Measurements from ENCODE around the gene SMYD5. TPM values are rescaled to one million over a fixed set of nuclear protein-coding genes. Genes with fewer than 3 reads are reported as not detected.
"Not testable (repeated sequence)": the region's sequence is repeated elsewhere in the genome, so short reads cannot be mapped to it uniquely, and the experiment has no call there.

Gene SMYD5
- 10 to 100 TPM; 10.5 to 20.0 (median 16.0) TPM for total RNA-seq
- long read RNA-seq, donor 1, transcript SMYD5-202 (13 exons, 2,593 nt), result major isoform, 10 of 11 reads
- long read RNA-seq, donor 1, partial matches to known transcripts, result 0 of 11 reads
- long read RNA-seq, donor 1, other reads (novel, unspliced or antisense), result 1 of 11 reads
- long read RNA-seq, donor 2, partial matches to known transcripts, result 0 of 2 reads
- long read RNA-seq, donor 2, other reads (novel, unspliced or antisense), result 1 of 2 reads

- Histone ChIP-seq H3K9me3 (no peaks in the 10 kb centered on the region), H3K4me3 (peak within 1 kb of the TSS; percentile 95), H3K4me1 (ENCODE audit: low read depth) (peaks cover 10% of the 10 kb centered on the region), H3K36me3 (ENCODE audit: low read depth) (no peaks in the 10 kb centered on the region)
- intact Hi-C loops (cut with DNase I, micrococcal nuclease), result no loop called here
- DNase-seq, result peak; percentile 91 to 92 (median 92)
- no peak for TF ChIP-seq CTCF (IDR thresholded peaks at IDR 0.05)
- peak; percentile 96 for ATAC-seq
Measured at GRCh38 chr2:73214120-73215035, at the start of gene SMYD5. TSS of gene SMYD5 (plus strand) at chr2:73214245. CDS start at chr2:73214267, 22 bp downstream.

- H3K4me3 ChIP-seq; H3K36me3 ChIP-seq (ENCODE audit: low read depth); H3K4me1 ChIP-seq (ENCODE audit: low read depth); H3K9me3 ChIP-seq; DNase-seq; ATAC-seq; intact Hi-C loops (cut with DNase I, micrococcal nuclease): not testable (repeated sequence)
Measured at GRCh38 chr2:73165978-73166377, 48.1 kb upstream of the SMYD5 start.

- H3K9me3 ChIP-seq; DNase-seq; intact Hi-C loops (cut with DNase I, micrococcal nuclease); H3K36me3 ChIP-seq (ENCODE audit: low read depth); H3K4me1 ChIP-seq (ENCODE audit: low read depth); H3K4me3 ChIP-seq; ATAC-seq: not testable (repeated sequence)
Measured at GRCh38 chr2:73166813-73167212, 47.2 kb upstream of the SMYD5 start.

GRCh38 chr2:73168348-73168747 is 45.7 kb upstream of the SMYD5 start:
- intact Hi-C loops (cut with DNase I, micrococcal nuclease), result not testable (repeated sequence)

GRCh38 chr2:73170341-73170740 is 43.7 kb upstream of the SMYD5 start:
- H3K36me3 ChIP-seq (ENCODE audit: low read depth); DNase-seq; H3K9me3 ChIP-seq; ATAC-seq; H3K4me3 ChIP-seq; H3K4me1 ChIP-seq (ENCODE audit: low read depth): not testable (repeated sequence)
- intact Hi-C loops (cut with DNase I, micrococcal nuclease), result loop anchor here in 1 of 2 donors (10.0 kb wide), 1 partner anchor 276 kb away; no protein-coding TSS in a partner anchor

More at GRCh38 chr2:73168348-73168747, 45.7 kb upstream of the SMYD5 start:
- not testable (repeated sequence) for H3K4me1 ChIP-seq (ENCODE audit: low read depth); H3K4me3 ChIP-seq; H3K36me3 ChIP-seq (ENCODE audit: low read depth); ATAC-seq; DNase-seq; H3K9me3 ChIP-seq

GRCh38 chr2:73172963-73173362 is 41.1 kb upstream of the SMYD5 start:
- TF ChIP-seq CTCF (IDR thresholded peaks at IDR 0.05), result no peak
- no peak for DNase-seq
- Histone ChIP-seq H3K4me3 (no peak overlapping the region), H3K4me1 (ENCODE audit: low read depth) (peaks cover 16% of the 10 kb centered on the region), H3K9me3 (no peaks in the 10 kb centered on the region), H3K36me3 (ENCODE audit: low read depth) (no peaks in the 10 kb centered on the region)
- intact Hi-C loops (cut with DNase I, micrococcal nuclease), result loop anchor here in 1 of 2 donors (10.0 kb wide), 1 partner anchor 278 kb away; no protein-coding TSS in a partner anchor
- ATAC-seq, result no peak

- no peak for DNase-seq
- no peaks in the 10 kb centered on the region for H3K36me3 ChIP-seq (ENCODE audit: low read depth)
- no peak for TF ChIP-seq CTCF (IDR thresholded peaks at IDR 0.05)
- ATAC-seq, result no peak
- H3K4me1 ChIP-seq (ENCODE audit: low read depth), result peaks cover 16% of the 10 kb centered on the region
- no peaks in the 10 kb centered on the region for H3K9me3 ChIP-seq
- no peak overlapping the region for H3K4me3 ChIP-seq
- intact Hi-C loops (cut with DNase I, micrococcal nuclease), result loop anchor here in 1 of 2 donors (10.0 kb wide), 1 partner anchor 279 kb away; no protein-coding TSS in a partner anchor
Measured at GRCh38 chr2:73173781-73174180, 40.3 kb upstream of the SMYD5 start.
